Hepatocyte (in vitro differentiated cells): Measurements from ENCODE around the gene IKZF5. TPM values are rescaled to one million over a fixed set of nuclear protein-coding genes. Genes with fewer than 3 reads are reported as not detected.
A peak's percentile ranks its signal among the peaks of the same experiment; 100 is the strongest.

Experiments
- DNase-seq: peaks from one replicate; pipeline ENCODE4 v3.0.0-alpha.2; 2016; ENCODE audit warnings: low spot score
- H2AFZ ChIP-seq: fragments of 200-600 bp; sonication (generic); 2 replicates; pipeline ENCODE4 v1.6.0; 2016; ENCODE audit warnings: antibody characterized with exemption, mild to moderate bottlenecking
- H3K27ac ChIP-seq: fragments of 200-600 bp; sonication (generic); 2 replicates; pipeline ENCODE4 v1.5.1; 2016; ENCODE audit warnings: mild to moderate bottlenecking
- H3K27me3 ChIP-seq: fragments of 200-600 bp; sonication (generic); 2 replicates; pipeline ENCODE4 v1.6.1; 2016
- H3K36me3 ChIP-seq: fragments of 200-600 bp; sonication (generic); replicated peaks from 2 replicates; pipeline ENCODE4 v1.5.1; 2016; ENCODE audit warnings: low read depth; ENCODE audit not compliant: insufficient read depth
- H3K4me1 ChIP-seq: fragments of 200-600 bp; sonication (generic); 2 replicates; pipeline ENCODE4 v1.5.1; 2016; ENCODE audit warnings: mild to moderate bottlenecking, moderate library complexity; ENCODE audit not compliant: insufficient read depth
- H3K4me2 ChIP-seq: fragments of 200-600 bp; sonication (generic); 2 replicates; pipeline ENCODE4 v1.6.0; 2016
- H3K4me3 ChIP-seq: fragments of 200-600 bp; sonication (generic); 2 replicates; pipeline ENCODE4 v1.5.1; 2016; ENCODE audit warnings: mild to moderate bottlenecking
- H3K79me2 ChIP-seq: fragments of 200-600 bp; sonication (generic); 2 replicates; pipeline ENCODE4 v1.6.0; 2017; ENCODE audit warnings: mild to moderate bottlenecking
- H3K9me2 ChIP-seq: fragments of 200-600 bp; sonication (generic); replicated peaks from 2 replicates; pipeline ENCODE4 v1.6.0; 2017; ENCODE audit warnings: mild to moderate bottlenecking; ENCODE audit not compliant: insufficient read depth
- H3K9me3 ChIP-seq: fragments of 200-600 bp; sonication (generic); 2 replicates; pipeline ENCODE4 v1.5.1; 2016; ENCODE audit warnings: low read depth, mild to moderate bottlenecking
- H4K20me1 ChIP-seq: fragments of 200-600 bp; sonication (generic); 2 replicates; pipeline ENCODE4 v1.6.0; 2016; ENCODE audit warnings: mild to moderate bottlenecking; ENCODE audit not compliant: insufficient read depth, poor library complexity, severe bottlenecking
- EZH2 ChIP-seq: fragments of 200-600 bp; sonication (generic); IDR thresholded peaks from 2 replicates; pipeline ENCODE4 v1.6.1; 2016; ENCODE audit warnings: antibody characterized with exemption, mild to moderate bottlenecking, borderline replicate concordance
- EZH2phosphoT487 ChIP-seq: fragments of 200-600 bp; sonication (generic); IDR thresholded peaks from one replicate; pipeline ENCODE4 v1.6.1; 2018; ENCODE audit warnings: antibody characterized with exemption, mild to moderate bottlenecking, low read depth, moderate library complexity; ENCODE audit not compliant: unreplicated experiment, severe bottlenecking
- WGBS: methylation state at CpG from one replicate; pipeline ENCODE4 v1.1.6; 2016; ENCODE audit warnings: low lambda C conversion rate; ENCODE audit errors: missing lambda C conversion rate; 5-methylcytosine and 5-hydroxymethylcytosine counted together
- polyA plus RNA-seq: library from polyadenylated mRNA; unstranded; fragments of >200 nt; fragmentation: Nextera tagmentation; extraction: Ambion mirVana; gene quantifications from 2 replicates; pipeline ENCODE4 v1.2.1, GENCODE V29; 2016
- total RNA-seq: library from RNA; depleted of rRNA; stranded (reverse); fragments of >200 nt; gene quantifications from 2 replicates; pipeline ENCODE4 v1.2.3, GENCODE V29; 2014
- TF ChIP-seq, protein P1 (sequence below): fragments of 200-600 bp; sonication (generic); IDR thresholded peaks from 2 replicates; pipeline ENCODE4 v1.5.1; 2016; ENCODE audit warnings: antibody characterized with exemption, mild to moderate bottlenecking; ENCODE audit not compliant: poor library complexity

IKZF5 gene
- total and polyA plus RNA-seq, 2 experiments from 2014 or later, result 7.2 to 8.5 TPM

GRCh38 chr10:123044391-123044790 is 35.8 kb upstream of the IKZF5 start:
- 91% methylated on average over 2 of the region's 2 CpGs for WGBS
- Histone ChIP-seq H4K20me1 (no peaks in the 10 kb centered on the region), H3K36me3 (no peaks in the 10 kb centered on the region), H3K4me3 (no peak overlapping the region), H3K9me3 (no peaks in the 10 kb centered on the region), H3K4me1 (no peaks in the 10 kb centered on the region), H3K9me2 (no peaks in the 10 kb centered on the region), H3K4me2 (no peak overlapping the region), H3K27ac (no peak overlapping the region), H3K79me2 (no peaks in the 10 kb centered on the region), H3K27me3 (no peaks in the 10 kb centered on the region), H2AFZ (no peak overlapping the region)
- no peak for DNase-seq
- TF ChIP-seq EZH2, result no peak
- TF ChIP-seq EZH2phosphoT487, result no peak
- TF ChIP-seq, protein P1, sequence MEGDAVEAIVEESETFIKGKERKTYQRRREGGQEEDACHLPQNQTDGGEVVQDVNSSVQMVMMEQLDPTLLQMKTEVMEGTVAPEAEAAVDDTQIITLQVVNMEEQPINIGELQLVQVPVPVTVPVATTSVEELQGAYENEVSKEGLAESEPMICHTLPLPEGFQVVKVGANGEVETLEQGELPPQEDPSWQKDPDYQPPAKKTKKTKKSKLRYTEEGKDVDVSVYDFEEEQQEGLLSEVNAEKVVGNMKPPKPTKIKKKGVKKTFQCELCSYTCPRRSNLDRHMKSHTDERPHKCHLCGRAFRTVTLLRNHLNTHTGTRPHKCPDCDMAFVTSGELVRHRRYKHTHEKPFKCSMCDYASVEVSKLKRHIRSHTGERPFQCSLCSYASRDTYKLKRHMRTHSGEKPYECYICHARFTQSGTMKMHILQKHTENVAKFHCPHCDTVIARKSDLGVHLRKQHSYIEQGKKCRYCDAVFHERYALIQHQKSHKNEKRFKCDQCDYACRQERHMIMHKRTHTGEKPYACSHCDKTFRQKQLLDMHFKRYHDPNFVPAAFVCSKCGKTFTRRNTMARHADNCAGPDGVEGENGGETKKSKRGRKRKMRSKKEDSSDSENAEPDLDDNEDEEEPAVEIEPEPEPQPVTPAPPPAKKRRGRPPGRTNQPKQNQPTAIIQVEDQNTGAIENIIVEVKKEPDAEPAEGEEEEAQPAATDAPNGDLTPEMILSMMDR, result peak; percentile 26

GRCh38 chr10:123043409-123043925 is 34.9 kb upstream of the IKZF5 start:
- H3K27ac ChIP-seq, result no peak overlapping the region
- no peak overlapping the region for H2AFZ ChIP-seq
- no peaks in the 10 kb centered on the region for H3K4me1 ChIP-seq
- no peak overlapping the region for H3K4me2 ChIP-seq
- H3K4me3 ChIP-seq, result no peak overlapping the region
- peak; percentile 80 for DNase-seq
- H3K79me2 ChIP-seq, result no peaks in the 10 kb centered on the region
- H3K27me3 ChIP-seq, result no peaks in the 10 kb centered on the region
- no peaks in the 10 kb centered on the region for H4K20me1 ChIP-seq
- TF ChIP-seq EZH2 (no peak), EZH2phosphoT487 (no peak)
- TF ChIP-seq, protein P1, result peak; percentile 83
- no peaks in the 10 kb centered on the region for H3K36me3 ChIP-seq
- no peaks in the 10 kb centered on the region for H3K9me2 ChIP-seq
- H3K9me3 ChIP-seq, result no peaks in the 10 kb centered on the region
- WGBS, result 10% methylated on average over 5 of the region's 5 CpGs

- no peaks in the 10 kb centered on the region for H3K9me3 ChIP-seq
- H4K20me1 ChIP-seq, result no peaks in the 10 kb centered on the region
- H3K4me3 ChIP-seq, result no peak overlapping the region
- 85% methylated on average over 12 of the region's 12 CpGs for WGBS
- no peaks in the 10 kb centered on the region for H3K4me1 ChIP-seq
- TF ChIP-seq EZH2phosphoT487 (no peak), EZH2 (no peak)
- TF ChIP-seq, protein P1, result no peak
- H3K79me2 ChIP-seq, result no peaks in the 10 kb centered on the region
- H2AFZ ChIP-seq, result no peak overlapping the region
- no peaks in the 10 kb centered on the region for H3K9me2 ChIP-seq
- H3K36me3 ChIP-seq, result no peaks in the 10 kb centered on the region
- H3K4me2 ChIP-seq, result no peak overlapping the region
- no peak overlapping the region for H3K27ac ChIP-seq
- no peak for DNase-seq
- no peaks in the 10 kb centered on the region for H3K27me3 ChIP-seq
Measured at GRCh38 chr10:123042708-123043408, 34.3 kb upstream of the IKZF5 start.

- no peaks in the 10 kb centered on the region for H3K9me2 ChIP-seq
- no peaks in the 10 kb centered on the region for H3K4me1 ChIP-seq
- no peak overlapping the region for H2AFZ ChIP-seq
- no peaks in the 10 kb centered on the region for H4K20me1 ChIP-seq
- no peak for TF ChIP-seq EZH2phosphoT487
- TF ChIP-seq, protein P1, result no peak
- no peak for TF ChIP-seq EZH2
- H3K27me3 ChIP-seq, result no peaks in the 10 kb centered on the region
- H3K27ac ChIP-seq, result no peak overlapping the region
- no peak overlapping the region for H3K4me2 ChIP-seq
- H3K36me3 ChIP-seq, result no peaks in the 10 kb centered on the region
- H3K4me3 ChIP-seq, result no peak overlapping the region
- no peaks in the 10 kb centered on the region for H3K9me3 ChIP-seq
- no peaks in the 10 kb centered on the region for H3K79me2 ChIP-seq
- no peak for DNase-seq
Measured at GRCh38 chr10:123039632-123039930, 31.0 kb upstream of the IKZF5 start.
